ENCODE measurements around the gene CD226. TPM values are rescaled to one million over a fixed set of nuclear protein-coding genes. Genes with fewer than 3 reads are reported as not detected.

The CD226 gene
- total and polyA plus RNA-seq, 2 of the 4 experiments (the other 2 are of a cell fraction) = 0.29 to 1.1 TPM

GRCh38 chr18:69874058-69874457 is 73.6 kb downstream of the CD226 start:
- H3K27ac ChIP-seq (ENCODE audit: insufficient read depth, low read length) = no peak overlapping the region
- H3K18ac ChIP-seq (ENCODE audit: low read depth, low read length) = no peak overlapping the region
- H3K9me1 ChIP-seq (ENCODE audit: insufficient read depth, low read length) = no peaks in the 10 kb centered on the region; the same call in none of the 2 replicates
- no peak overlapping the region for H3K9ac ChIP-seq (ENCODE audit: low read depth, low read length)
- no peaks in the 10 kb centered on the region for H4K20me1 ChIP-seq (ENCODE audit: insufficient read depth, low read length)
- H3K23ac ChIP-seq (ENCODE audit: low read depth, low read length) = no peak overlapping the region
- H2BK5ac ChIP-seq (ENCODE audit: low read depth, low read length, poor library complexity, severe bottlenecking) = no peak overlapping the region
- no peak overlapping the region for H2AK5ac ChIP-seq (ENCODE audit: low read depth, low read length)
- H2BK15ac ChIP-seq (ENCODE audit: low read depth, low read length) = peak overlapping the region; percentile 4; the same call in 1 of the 3 replicates
- DNase-seq = peak; percentile 65
- no peaks in the 10 kb centered on the region for H3K9me3 ChIP-seq (ENCODE audit: control insufficient read depth, insufficient read depth, low read length)
- in situ Hi-C loops (cut with MboI; ENCODE audit: low sequenced_read_pairs) = no loop called here
- H2AK9ac ChIP-seq (replicated peaks; ENCODE audit: low read depth, low read length, poor library complexity) = no peak overlapping the region
- intact Hi-C loops (cut with micrococcal nuclease) = loop anchor here (10.0 kb wide), 1 partner anchor 61 kb away; no protein-coding TSS in a partner anchor
- no peak overlapping the region; the same call in 1 of the 2 replicates for H2BK120ac ChIP-seq (ENCODE audit: low read depth, low read length)
- peaks cover 3% of the 10 kb centered on the region for H3K4me1 ChIP-seq (ENCODE audit: control insufficient read depth, insufficient read depth, low read length)
- H3K14ac ChIP-seq (replicated peaks; ENCODE audit: low read depth, low read length) = peak overlapping the region; percentile 10; the same call in 1 of the 2 replicates
- no TSS peak for BruUV-seq (replicated peaks)
- H3K56ac ChIP-seq (ENCODE audit: extremely low read depth, insufficient read depth, low read length) = no peak overlapping the region
- ChIA-PET POLR2A (ENCODE audit: unreplicated experiment) (no interaction called here), CTCF (no interaction called here)
- peak; percentile 54 for ATAC-seq (ENCODE audit: low read depth)
- TF ChIP-seq CEBPB (IDR thresholded peaks at IDR 0.05; ENCODE audit: low read depth, low read length) (peak; percentile 52), RAD21 (IDR thresholded peaks at IDR 0.05; ENCODE audit: low read length) (no peak), SMC3 (IDR thresholded peaks at IDR 0.05; ENCODE audit: low read depth, low read length) (no peak), ELK1 (IDR thresholded peaks at IDR 0.05; ENCODE audit: borderline replicate concordance, low read depth, low read length) (no peak), RCOR1 (IDR thresholded peaks at IDR 0.05; ENCODE audit: insufficient replicate concordance, low read length) (no peak), USF2 (IDR thresholded peaks at IDR 0.05; ENCODE audit: low read depth, low read length) (no peak), FOS (IDR thresholded peaks at IDR 0.05; ENCODE audit: low read depth, low read length) (no peak), POLR2A (IDR thresholded peaks at IDR 0.05; ENCODE audit: low read depth, low read length) (no peak), MXI1 (IDR thresholded peaks at IDR 0.05; ENCODE audit: borderline replicate concordance, low read depth, low read length) (no peak), BHLHE40 (IDR thresholded peaks at IDR 0.05; ENCODE audit: low read depth, low read length) (0 out of 2 replicates have a peak, but pooled peaks have one; percentile 11), RFX5 (IDR thresholded peaks at IDR 0.05; ENCODE audit: low read depth, low read length) (no peak)
- H2AFZ ChIP-seq (replicated peaks; ENCODE audit: low read length, poor library complexity) = no peak overlapping the region
- no peak overlapping the region for H3K4ac ChIP-seq (ENCODE audit: low read depth, low read length)
- no peak overlapping the region for H2BK20ac ChIP-seq (ENCODE audit: low read depth, low read length)
- dilution Hi-C loops (cut with HindIII; ENCODE audit: low sequenced_read_pairs, unreplicated experiment) = no loop called here
- H3K27me3 ChIP-seq (ENCODE audit: control insufficient read depth, insufficient read depth, low read length) = no peaks in the 10 kb centered on the region
- no peak overlapping the region for H4K5ac ChIP-seq (ENCODE audit: low read depth, low read length)
- no peaks in the 10 kb centered on the region for H3K79me1 ChIP-seq (ENCODE audit: low read depth in 1 of 2, low read length in 2 of 2)
- H3K36me3 ChIP-seq (ENCODE audit: control insufficient read depth, insufficient read depth, low read length) = no peaks in the 10 kb centered on the region
- H4K91ac ChIP-seq (ENCODE audit: insufficient read depth, low read depth, low read length) = no peak overlapping the region
- WGBS, 2 experiments (ENCODE audit: extremely low coverage in 2 of 2, insufficient read length in 1 of 2) = no CpG with 5 or more reads among the region's 2 CpGs
- H3K4me2 ChIP-seq (ENCODE audit: low read depth, low read length) = no peak overlapping the region
- no peak overlapping the region for H3K4me3 ChIP-seq (ENCODE audit: insufficient read depth, low read depth, low read length)
- no peak overlapping the region for H4K8ac ChIP-seq (ENCODE audit: low read depth in 2 of 2, low read length in 2 of 2)

Measured in IMR-90 (cell line).